Fibroblast of lung (primary cell): ENCODE data around the gene LRRC42. TPM values are rescaled to one million over a fixed set of nuclear protein-coding genes. Genes with fewer than 3 reads are reported as not detected.

Source experiments
- DNase-seq, 2 donors: peaks; one replicate each; pipeline versions ENCODE4 v3.0.0 to v3.0.0-alpha.2; 2010; ENCODE audit warnings: low read depth in 2 of 2
- H2AFZ ChIP-seq: 2 replicates; pipeline ENCODE4 v1.5.1; 2012; ENCODE audit warnings: low read length, control low read depth, inconsistent platforms
- H3K27ac ChIP-seq: 2 replicates; pipeline ENCODE4 v1.5.1; 2011; ENCODE audit warnings: low read length, control low read depth; ENCODE audit not compliant: insufficient read depth
- H3K27me3 ChIP-seq: 2 replicates; pipeline ENCODE4 v1.5.1; 2011; ENCODE audit warnings: mild to moderate bottlenecking, low read length; ENCODE audit not compliant: control insufficient read depth, insufficient read depth
- H3K36me3 ChIP-seq: 2 replicates; pipeline ENCODE4 v1.5.1; 2011; ENCODE audit warnings: low read length; ENCODE audit not compliant: control insufficient read depth, insufficient read depth
- H3K4me1 ChIP-seq: 2 replicates; pipeline ENCODE4 v1.5.1; 2011; ENCODE audit warnings: low read length; ENCODE audit not compliant: control insufficient read depth, insufficient read depth; ENCODE audit errors: extremely low read depth
- H3K4me2 ChIP-seq: 2 replicates; pipeline ENCODE4 v1.5.1; 2011; ENCODE audit warnings: low read length, control low read depth; ENCODE audit not compliant: insufficient read depth; ENCODE audit errors: extremely low read depth
- H3K4me3 ChIP-seq, 4 experiments: fragments of 200-600 bp in 1 of 4; sonication (generic) in 1 of 4; replicated peaks in 1 of 4; 2 replicates each; pipeline ENCODE4 v1.5.1; 2011 to 2016; ENCODE audit warnings: low read length in 4 of 4, low read depth in 3 of 4, mild to moderate bottlenecking in 3 of 4, control low read depth in 2 of 4, inconsistent platforms in 1 of 4, mixed read lengths in 1 of 4; ENCODE audit not compliant: insufficient read depth in 1 of 4; ENCODE audit errors: control extremely low read depth in 1 of 4
- H3K79me2 ChIP-seq: 2 replicates; pipeline ENCODE4 v1.5.1; 2012; ENCODE audit warnings: mild to moderate bottlenecking, low read length, inconsistent platforms; ENCODE audit not compliant: control insufficient read depth, insufficient read depth
- H3K9ac ChIP-seq: 2 replicates; pipeline ENCODE4 v1.5.1; 2011; ENCODE audit warnings: mild to moderate bottlenecking, low read length, control low read depth; ENCODE audit not compliant: insufficient read depth
- H3K9me3 ChIP-seq: 2 replicates; pipeline ENCODE4 v1.5.1; 2012; ENCODE audit warnings: low read depth, low read length; ENCODE audit not compliant: control insufficient read depth, insufficient read depth
- H4K20me1 ChIP-seq: 2 replicates; pipeline ENCODE4 v1.5.1; 2011; ENCODE audit warnings: low read length; ENCODE audit not compliant: control insufficient read depth, insufficient read depth; ENCODE audit errors: extremely low read depth
- CTCF ChIP-seq, 2 donors: IDR thresholded peaks in 1 of 2; conservative IDR thresholded peaks in 1 of 2; 1 replicate in 1 of 2; 2 replicates in 1 of 2; pipeline ENCODE4 v1.5.1; 2011 to 2012; ENCODE audit warnings: low read length in 2 of 2, control low read depth in 1 of 2, inconsistent platforms in 1 of 2, low read depth in 1 of 2, mild to moderate bottlenecking in 1 of 2
- EZH2 ChIP-seq: IDR thresholded peaks from 2 replicates; pipeline ENCODE4 v1.5.1; 2012; ENCODE audit warnings: low read length, control low read depth, mild to moderate bottlenecking; ENCODE audit errors: missing control alignments
- polyA plus RNA-seq, 2 donors: library from polyadenylated mRNA; depleted of rRNA in 1 of 2; stranded (reverse) in 1 of 2; unstranded in 1 of 2; fragments of >200 nt; gene quantifications; 2 replicates each; pipeline ENCODE4 v1.2.1, GENCODE V29; 2011 to 2012; ENCODE audit warnings: missing spikeins in 1 of 2
- total RNA-seq: library from RNA; depleted of rRNA; stranded (reverse); fragments of >200 nt; gene quantifications from 2 replicates; pipeline ENCODE4 v1.2.1, GENCODE V29; 2014

LRRC42 gene
- total and polyA plus RNA-seq, 2 donors (not counting 1 experiment from before 2014, with no cell fraction given) = 34.0 to 50.2 TPM

GRCh38 chr1:53981220-53981619, 35.1 kb downstream of the LRRC42 start:
- Histone ChIP-seq H3K9ac (no peak overlapping the region), H3K27ac (no peak overlapping the region), H3K27me3 (no peaks in the 10 kb centered on the region), H3K4me1 (peaks cover 2% of the 10 kb centered on the region), H3K79me2 (no peaks in the 10 kb centered on the region), H4K20me1 (no peaks in the 10 kb centered on the region), H3K9me3 (no peaks in the 10 kb centered on the region), H2AFZ (no peak overlapping the region), H3K36me3 (no peaks in the 10 kb centered on the region), H3K4me3 (no peak overlapping the region), H3K4me2 (no peak overlapping the region)
- no peak for TF ChIP-seq CTCF (conservative IDR thresholded peaks at IDR 0.05 in 1 of 2, IDR thresholded peaks at IDR 0.05 in 1 of 2; ENCODE audit: low read depth in 1 of 2, low read length in 2 of 2)
- TF ChIP-seq EZH2 = no peak
- no peak for DNase-seq

GRCh38 chr1:53982034-53982762, 36.0 kb downstream of the LRRC42 start:
- Histone ChIP-seq H2AFZ (peak overlapping the region; percentile 82), H3K36me3 (no peaks in the 10 kb centered on the region), H4K20me1 (no peaks in the 10 kb centered on the region), H3K9ac (peak overlapping the region; percentile 3), H3K9me3 (no peaks in the 10 kb centered on the region), H3K79me2 (no peaks in the 10 kb centered on the region), H3K4me1 (peaks cover 2% of the 10 kb centered on the region), H3K4me2 (peak overlapping the region; percentile 86), H3K27me3 (no peaks in the 10 kb centered on the region), H3K27ac (peak overlapping the region; percentile 3), H3K4me3 (peak overlapping the region; percentile 3 to 54 (median 30))
- peak; percentile 39 to 52 for DNase-seq
- no peak for TF ChIP-seq EZH2
- TF ChIP-seq CTCF (conservative IDR thresholded peaks at IDR 0.05 in 1 of 2, IDR thresholded peaks at IDR 0.05 in 1 of 2; ENCODE audit: low read depth in 1 of 2, low read length in 2 of 2) = no peak

GRCh38 chr1:53982763-53983104, 36.6 kb downstream of the LRRC42 start:
- peak overlapping the region; percentile 86 for H3K4me2 ChIP-seq

More at GRCh38 chr1:53982763-53983104, 36.6 kb downstream of the LRRC42 start:
- Histone ChIP-seq H3K27ac (no peak overlapping the region), H3K4me1 (peaks cover 2% of the 10 kb centered on the region), H3K9ac (no peak overlapping the region), H2AFZ (peak overlapping the region; percentile 82), H3K79me2 (no peaks in the 10 kb centered on the region), H4K20me1 (no peaks in the 10 kb centered on the region), H3K9me3 (no peaks in the 10 kb centered on the region), H3K36me3 (no peaks in the 10 kb centered on the region), H3K27me3 (no peaks in the 10 kb centered on the region), H3K4me3 (peak overlapping the region; percentile 3 to 54 (median 30))
- TF ChIP-seq CTCF (conservative IDR thresholded peaks at IDR 0.05 in 1 of 2, IDR thresholded peaks at IDR 0.05 in 1 of 2; ENCODE audit: low read depth in 1 of 2, low read length in 2 of 2) (no peak), EZH2 (no peak)
- no peak for DNase-seq
